Neural progenitor cell (in vitro differentiated cells): ENCODE data around the gene SURF6.
"Not testable (repeated sequence)": the region's sequence is repeated elsewhere in the genome, so short reads cannot be mapped to it uniquely, and the experiment has no call there.

ENCODE experiments used
- CTCF ChIP-seq: fragments of 200-600 bp; sonication (generic); IDR thresholded peaks from 2 replicates; pipeline ENCODE4 v1.5.1; 2017; ENCODE audit warnings: antibody characterized with exemption, mild to moderate bottlenecking
- EZH2 ChIP-seq: fragments of 200-600 bp; sonication (generic); IDR thresholded peaks from 2 replicates; pipeline ENCODE4 v1.6.1; 2017; ENCODE audit warnings: antibody characterized with exemption, mild to moderate bottlenecking, moderate library complexity
- EZH2phosphoT487 ChIP-seq: fragments of 200-600 bp; sonication (generic); IDR thresholded peaks from 2 replicates; pipeline ENCODE4 v1.6.1; 2017; ENCODE audit warnings: antibody characterized with exemption

DNA sequence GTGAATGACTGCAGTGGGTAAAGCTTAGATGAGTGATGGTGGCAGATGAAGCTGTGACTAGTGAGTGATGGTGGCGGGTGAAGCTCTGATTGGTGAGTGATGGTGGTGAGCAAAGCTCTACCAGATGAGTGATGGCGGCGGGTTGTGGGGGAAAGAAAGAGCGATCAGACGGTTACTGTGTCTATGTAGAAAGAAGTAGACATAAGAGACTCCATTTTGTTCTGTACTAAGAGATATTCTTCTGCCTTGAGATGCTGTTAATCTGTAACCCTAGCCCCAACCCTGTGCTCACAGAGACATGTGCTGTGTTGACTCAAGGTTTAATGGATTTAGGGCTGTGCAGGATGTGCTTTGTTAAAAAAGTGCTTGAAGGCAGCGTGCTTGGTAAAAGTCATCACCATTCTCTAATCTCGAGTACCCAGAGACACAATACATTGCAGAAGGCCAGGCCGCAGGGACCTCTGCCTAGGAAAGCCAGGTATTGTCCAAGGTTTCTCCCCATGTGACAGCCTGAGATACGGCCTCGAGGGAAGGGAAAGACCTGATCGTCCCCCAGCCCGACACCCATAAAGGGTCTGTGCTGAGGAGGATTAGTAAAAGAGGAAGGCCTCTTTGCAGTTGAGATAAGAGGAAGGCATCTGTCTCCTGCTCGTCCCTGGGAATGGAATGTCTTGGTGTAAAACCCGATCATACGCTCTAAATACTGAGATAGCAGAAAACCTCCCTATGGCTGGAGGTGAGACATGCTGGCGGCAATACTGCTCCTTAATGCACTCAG, 52.5 kb downstream of the SURF6 start:
- TF ChIP-seq CTCF, EZH2, EZH2phosphoT487: not testable (repeated sequence)
